ENCODE measurements around the gene TSGA10.
"Not testable (repeated sequence)": the region's sequence is repeated elsewhere in the genome, so short reads cannot be mapped to it uniquely, and the experiment has no call there.

TSGA10 gene

DNA sequence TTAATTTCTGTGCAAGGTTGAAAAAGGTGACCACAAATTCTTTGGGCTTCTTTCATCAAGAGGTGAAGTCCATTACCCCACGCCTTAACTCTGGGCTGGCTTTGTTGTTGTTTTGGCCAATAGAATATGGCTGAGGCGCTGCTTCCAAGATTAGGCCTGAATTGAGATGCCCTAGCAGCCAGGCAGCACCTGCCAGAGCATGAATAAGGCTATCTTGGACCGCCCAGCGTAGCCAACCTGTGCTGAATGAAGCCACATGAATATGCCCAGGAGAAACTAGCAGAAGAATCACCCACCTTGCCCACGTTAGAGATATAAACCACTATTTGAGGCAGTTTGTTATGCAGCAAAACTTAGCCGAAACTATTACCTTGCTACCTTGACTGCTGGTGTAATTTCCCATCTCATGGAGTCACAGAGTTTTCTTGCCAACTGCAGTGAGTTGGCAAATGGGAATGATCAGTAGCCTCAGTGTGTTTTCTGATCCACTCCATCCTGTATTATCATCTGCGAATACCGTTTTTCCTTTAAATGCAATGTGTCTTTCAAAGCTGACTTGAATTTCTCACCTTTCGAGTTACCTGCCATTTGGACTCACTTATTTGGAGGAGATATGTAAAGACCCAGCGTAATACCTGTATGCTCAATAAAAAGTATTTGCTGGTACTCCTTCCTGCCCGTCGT lies 679 bp downstream of the TSGA10 start:
- DNase-seq: no peak

DNA sequence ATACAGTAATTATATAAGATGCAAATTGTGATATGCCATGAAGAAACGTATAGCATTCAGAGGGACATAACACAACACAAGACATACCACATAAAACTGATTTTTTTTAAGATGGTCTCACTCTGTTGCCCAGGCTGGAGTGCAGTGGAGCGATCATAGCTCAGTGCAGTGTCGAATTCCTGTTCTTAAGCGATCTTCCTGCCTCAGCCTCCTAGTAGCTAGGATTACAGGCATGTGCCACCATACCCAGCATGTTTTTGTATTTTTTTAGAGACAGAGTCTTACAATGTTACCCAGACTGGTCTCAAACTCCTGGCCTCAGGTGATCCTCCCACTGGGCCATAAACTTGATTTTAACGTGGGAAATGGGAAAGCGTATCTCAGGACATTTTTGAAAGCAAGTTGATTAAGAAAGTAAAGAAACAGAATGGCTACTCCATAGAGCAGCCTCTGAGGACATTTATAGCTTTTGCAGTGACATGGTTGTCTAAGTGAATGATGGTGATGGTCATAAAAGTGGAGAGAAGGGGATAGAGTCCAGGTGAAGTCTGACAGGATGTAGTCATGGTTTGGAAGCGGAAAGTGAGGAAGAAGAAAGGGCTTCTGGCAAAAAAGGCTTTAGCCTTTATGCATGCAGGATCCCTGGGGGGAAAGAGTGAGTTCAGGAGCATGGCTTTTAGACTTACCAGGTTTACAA lies 2.4 kb downstream of the TSGA10 start:
- DNase-seq: no peak

DNA sequence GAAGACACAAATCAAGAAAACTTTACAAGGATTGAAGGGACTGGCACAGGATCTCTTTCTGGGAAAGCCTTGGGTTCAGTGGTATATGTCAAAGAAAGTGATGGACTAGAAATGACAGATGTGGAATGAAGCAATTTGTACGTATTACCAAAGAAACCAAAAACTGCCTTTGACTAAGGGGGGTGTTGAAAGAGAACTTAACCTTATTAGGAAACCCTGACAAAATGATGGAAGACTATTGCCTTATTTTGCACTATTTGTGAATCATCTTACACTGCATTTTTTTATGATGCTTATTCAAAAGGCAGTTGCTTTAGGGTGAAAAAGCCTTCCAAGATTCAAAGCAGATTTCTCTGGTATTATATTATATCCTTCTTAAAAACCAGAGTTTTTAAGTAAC lies 4.0 kb downstream of the TSGA10 start:
- DNase-seq: no peak

DNA sequence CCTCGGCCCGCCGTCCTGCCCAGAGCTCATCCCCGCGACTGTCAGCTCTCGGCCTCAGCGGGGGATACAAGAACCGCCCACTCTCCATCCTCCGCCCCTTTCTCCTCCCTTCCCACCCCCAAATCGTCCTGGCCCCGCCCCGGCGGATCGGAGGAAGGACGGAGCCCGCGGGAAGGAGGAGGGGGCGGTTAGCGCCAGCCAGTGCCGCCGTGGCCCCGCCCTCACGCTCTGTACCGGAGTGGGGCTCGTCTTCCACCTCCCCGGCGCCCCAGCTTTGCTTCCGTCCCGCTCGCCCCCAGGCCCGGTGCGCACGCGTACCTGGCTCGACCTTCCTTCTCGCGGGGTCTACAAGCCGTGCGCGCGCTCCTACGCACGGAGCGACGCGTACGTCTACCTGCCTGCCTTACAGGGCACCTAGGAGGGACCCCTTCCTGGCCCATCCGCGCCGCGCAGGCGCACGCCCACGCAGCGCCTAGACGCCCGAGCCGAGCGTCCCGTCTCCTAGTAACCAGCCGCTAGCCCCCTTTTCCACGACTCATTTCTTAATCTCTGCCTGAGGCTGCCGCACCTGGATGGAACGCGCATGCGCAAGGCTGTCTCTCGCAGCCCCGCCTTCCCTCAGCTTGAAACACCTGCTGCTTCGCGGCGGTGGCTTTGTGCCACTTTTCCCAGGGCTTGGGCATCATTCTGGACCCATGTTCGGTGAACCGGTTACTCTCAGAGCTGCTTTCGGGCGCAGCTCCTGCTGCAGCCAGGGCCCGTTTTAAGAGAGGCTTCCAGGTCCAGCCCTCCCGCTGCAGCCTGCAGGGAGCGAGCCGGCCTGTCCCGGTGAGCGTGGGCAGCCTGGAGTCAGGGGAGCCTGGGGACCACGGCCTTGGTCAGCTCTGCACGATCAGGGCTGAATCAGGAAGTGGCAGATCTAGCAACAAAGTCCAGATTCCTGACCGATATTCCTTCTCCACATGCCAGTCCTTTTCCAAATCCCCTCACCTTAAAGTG lies 13.3 kb downstream of the TSGA10 start, which contains the start of gene C2orf15:
TSS of gene C2orf15 (plus strand) at position 598 of the 999 bp plus-strand sequence. CDS start 8,852 bp downstream, outside the sequence.
- DNase-seq: peak; percentile 76

DNA sequence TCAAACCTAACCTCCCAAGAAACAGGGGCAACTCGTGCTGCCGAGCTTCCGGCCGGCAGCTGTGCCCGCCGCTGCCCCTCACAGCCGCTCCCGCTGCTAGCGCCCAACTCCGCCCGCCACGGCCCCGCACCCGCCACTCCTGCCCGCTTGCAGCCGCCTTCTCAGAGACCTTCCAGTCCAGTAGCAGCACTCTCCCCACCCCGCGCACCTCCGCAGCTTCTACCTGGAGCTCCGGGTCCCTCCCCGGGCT lies 14.0 kb downstream of the TSGA10 start:
- no peak for DNase-seq

DNA sequence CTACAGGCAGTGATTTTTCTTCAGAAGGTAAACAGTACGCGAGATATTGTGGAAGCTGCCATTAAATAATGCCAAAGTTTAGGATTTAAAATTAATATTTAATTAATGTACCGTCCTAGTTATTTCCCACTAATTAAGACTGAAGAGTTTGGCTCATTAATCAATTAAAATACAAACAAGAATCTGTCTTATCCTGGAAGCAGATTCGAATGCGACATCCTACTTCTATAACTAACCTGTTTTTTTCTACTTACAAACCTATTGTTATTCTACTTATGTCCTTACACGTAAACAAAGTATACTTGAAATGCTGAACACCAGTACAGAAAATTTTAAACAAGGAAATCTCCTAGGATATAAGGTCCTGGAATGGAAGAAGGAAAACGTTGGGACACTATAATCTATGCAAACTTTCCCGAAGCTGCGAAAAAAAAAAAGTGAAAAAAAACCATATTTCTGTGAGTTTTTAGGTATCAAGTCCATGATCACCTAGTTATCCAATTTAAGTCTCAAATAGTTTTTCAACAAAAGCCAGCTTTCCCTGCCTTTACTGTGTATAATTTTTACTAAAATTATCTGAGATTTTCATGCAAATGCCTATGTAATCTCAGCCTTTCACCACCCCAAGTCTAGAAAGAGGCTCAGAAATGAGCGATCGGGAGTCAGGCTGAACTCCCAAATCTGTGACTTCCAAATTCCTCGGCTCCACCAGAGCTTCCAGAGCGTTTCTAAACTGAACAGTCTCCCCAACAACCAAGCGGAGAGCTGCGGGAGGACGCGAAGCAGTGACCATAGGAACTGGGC lies 14.5 kb downstream of the TSGA10 start:
- DNase-seq: no peak

DNA sequence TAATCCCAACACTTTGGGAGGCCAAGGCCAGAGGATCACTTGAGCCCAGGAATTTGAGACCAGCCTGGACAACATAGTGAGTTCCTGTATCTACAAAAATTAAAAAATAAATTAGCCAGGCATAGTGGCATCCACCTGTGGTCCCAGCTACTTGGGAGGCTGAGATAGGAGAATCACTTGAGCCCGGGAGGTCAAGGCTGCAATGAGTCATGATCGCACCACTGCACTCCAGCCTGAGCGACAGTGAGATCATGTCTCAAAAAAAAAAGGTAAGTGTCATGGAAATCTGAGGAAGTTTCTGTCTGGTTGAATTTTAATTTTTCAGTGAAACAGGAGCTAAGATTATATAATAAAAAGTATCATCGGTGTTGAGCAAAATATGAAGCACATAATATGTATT lies 15.7 kb downstream of the TSGA10 start:
- DNase-seq: no peak

DNA sequence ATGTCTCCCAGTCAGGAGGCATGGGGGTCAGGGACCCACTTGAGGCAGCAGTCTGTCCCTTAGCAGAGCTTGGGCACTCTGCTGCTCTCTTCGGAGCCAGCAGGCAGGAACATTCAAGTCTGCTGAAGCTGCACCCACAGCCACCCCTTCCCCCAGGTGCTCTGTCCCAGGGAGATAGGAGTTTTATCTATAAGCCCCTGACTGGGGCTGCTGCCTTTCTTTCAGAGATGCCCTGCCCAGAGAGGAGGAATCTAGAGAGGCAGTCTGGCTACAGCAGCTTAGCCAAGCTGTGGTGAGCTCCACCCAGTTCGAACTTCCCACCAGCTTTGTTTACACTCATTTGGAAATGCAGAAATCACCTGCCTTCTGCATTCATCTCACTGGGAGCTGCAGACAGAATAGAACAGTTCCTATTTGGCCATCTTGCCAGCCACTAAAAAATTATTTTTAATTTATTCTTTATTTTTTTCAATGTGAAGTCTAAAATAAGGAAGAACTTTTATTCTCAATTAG lies 19.6 kb downstream of the TSGA10 start:
- not testable (repeated sequence) for DNase-seq

DNA sequence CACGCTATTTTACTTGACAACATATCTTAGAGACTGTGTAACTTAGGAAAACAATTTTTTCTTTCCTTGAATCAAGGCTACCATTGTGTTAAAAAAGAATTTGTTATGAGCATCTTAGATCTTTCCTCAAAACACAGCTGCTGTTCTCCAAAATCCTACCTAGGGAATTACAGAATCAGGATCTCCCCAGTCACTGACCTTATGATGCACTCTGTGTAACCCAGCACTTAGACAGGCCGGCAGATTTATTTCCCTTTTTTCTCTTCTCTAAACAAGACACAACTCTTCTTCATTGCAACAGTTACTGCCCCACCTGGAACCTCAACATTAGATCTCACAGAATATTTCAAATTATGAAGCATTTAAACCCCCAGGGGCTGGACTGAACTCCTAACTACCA lies 26.8 kb downstream of the TSGA10 start:
- no peak for DNase-seq

DNA sequence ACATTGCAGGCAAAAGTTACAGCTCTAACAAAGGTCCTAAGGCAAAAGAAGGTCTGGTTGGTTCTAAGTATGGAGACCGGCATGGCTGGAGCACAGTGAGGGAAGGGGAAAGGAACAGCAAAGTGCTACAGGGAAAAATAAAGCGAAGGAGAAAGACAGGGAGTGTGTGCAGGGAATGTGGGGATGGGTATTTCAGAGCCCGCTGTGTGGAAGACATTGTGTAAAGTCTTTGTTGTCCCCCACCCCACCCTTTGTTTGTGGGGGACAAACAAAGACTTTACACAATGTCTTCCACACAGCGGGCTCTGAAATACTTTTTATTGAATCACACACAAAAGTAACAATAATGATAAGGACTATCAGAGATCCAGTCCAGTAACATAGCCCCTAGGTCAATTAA lies 42.1 kb downstream of the TSGA10 start:
- DNase-seq: no peak

DNA sequence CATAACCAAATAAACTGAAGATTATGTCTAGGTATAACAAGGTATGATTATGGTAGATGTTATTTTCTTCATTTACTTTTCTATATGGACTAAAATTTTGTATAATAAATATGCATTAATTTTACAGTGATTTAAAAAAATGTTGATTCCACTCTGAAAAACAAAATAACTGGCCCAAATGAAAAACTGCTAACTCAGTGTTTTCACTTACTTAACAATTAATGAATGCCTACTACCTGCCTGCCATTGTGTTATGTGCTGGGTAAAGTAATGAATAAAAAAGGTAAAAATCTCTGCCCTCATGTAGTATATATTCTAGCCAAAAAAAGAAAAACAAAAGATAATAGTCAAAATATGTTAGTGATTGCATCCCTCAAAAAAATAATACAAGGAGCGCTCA lies 42.8 kb downstream of the TSGA10 start:
- no peak for DNase-seq

DNA sequence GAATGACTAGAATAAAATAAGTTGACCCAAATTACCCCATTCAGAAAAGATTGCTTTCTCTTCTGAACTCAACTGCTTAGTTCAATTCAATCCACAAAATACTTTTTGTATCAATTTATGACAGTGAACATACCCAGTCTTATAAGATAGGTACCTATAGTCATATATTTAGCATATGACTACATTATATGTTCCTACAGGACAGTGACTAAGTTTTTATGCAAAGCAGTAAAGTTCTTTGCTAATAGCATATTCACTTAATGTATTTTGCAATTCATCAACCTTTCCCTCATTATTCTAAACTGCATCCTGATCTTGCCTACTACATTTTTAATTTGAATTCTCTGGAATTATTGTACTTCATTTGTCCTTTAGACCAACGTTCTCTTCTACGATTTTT lies 43.5 kb downstream of the TSGA10 start:
- DNase-seq: no peak

DNA sequence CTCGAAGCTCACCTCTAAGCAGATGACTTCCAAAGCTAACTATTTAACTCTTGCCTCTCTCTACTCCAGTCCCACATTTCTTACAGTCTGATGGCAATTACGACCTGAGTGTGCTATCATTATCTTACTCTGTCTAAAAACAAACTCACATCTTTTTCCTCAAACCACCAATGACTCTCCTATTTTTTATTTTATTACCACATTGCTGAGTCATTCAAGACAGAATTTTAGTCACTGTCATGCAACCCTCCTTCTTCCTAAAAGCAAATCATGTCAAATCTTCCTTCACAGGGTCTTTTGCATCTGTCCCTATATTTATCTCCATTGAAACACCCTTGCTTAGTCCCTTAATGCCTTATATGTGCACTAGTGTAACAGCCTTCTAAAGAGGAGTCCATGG lies 47.8 kb downstream of the TSGA10 start:
- no peak for DNase-seq

DNA sequence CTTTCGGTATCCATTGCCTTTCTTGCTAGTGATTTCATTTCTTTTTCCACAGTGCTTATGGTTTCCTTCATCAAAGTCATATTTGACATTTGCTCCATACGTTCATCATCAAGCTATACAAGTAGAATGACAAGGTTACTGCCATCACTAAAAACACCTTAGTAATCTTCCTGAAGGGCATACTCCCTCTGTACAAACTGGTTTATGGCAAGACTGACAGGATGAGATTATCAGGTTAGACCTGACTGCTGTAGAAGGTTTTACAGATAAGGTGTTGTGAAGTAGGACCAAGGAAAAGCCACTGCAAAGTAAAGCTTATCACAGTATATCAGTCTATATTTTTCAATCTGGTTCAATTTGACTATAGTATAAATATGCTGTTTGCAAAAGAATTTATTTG lies 50.7 kb downstream of the TSGA10 start:
- no peak for DNase-seq

DNA sequence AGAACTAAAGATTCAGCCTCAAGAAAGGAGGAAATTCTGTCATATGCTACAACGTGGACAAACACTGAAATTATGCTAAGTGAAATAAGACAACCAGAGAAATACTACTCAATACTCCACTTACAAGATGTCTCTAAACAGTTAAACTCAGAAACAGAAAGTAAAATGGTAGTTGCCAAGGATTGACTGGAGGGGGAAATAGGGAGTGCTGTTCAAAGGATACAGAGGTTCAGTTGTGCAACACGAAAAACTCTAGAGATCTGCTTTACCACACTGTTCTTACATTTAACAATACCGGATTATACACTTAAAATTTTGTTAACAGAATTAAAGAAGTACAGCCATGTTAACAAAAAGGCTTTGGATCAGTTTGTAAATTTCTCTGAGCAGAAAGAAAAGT lies 53.0 kb downstream of the TSGA10 start:
- no peak for DNase-seq

DNA sequence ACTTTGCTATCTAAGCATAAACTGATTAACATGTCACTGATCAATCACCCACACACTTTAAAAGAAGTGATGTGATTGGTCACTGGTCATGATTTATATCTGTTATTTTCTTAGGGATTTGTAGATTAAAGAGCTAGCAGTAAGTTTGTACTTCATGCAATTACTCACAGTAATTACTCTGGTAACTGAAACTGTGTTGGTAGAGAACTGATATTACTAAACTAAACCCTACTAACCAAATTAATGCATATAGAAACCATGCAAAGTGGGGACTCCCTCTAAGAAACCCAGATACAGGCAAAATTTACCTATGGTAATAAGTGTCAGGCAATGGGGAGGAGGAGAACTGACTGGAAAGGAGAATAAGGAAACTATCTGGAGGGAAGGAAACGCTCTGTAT lies 58.0 kb downstream of the TSGA10 start:
- DNase-seq: no peak

DNA sequence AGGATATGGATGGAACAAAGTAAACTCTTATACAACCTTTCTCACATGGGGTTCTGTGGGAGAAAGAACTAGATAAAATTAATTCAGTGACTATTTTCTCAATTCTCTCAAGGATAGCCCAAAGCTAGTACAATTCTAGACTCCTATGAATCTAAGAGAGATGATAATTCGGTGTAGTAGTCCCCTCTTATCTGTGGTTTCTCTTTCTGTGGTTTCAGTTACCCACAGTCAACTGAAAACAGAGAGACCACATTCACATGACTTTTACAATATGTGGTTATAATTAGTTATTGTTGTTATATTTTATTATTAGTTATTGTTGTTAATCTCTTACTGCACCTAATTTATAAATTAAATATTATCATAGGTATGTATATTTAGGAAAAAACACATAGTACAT lies 66.7 kb downstream of the TSGA10 start:
- DNase-seq: no peak

DNA sequence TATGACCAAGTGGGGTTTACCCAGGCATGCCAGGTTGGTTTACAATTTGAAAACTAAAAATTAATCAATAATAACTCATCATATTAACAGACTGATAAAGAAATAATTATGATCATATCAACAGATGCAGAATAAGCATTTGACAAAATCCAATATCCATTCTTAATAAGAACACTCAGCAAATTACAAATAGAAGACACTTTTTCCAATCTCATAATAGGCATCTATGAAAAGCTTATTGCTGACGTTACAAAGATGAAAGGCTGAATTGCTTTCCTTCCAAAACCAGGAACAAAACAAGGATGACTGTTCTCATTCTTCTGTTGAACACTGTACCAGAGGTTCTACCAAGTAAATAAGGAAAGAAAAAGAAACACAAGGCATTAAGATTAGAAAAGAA lies 68.4 kb downstream of the TSGA10 start:
- DNase-seq: no peak

DNA sequence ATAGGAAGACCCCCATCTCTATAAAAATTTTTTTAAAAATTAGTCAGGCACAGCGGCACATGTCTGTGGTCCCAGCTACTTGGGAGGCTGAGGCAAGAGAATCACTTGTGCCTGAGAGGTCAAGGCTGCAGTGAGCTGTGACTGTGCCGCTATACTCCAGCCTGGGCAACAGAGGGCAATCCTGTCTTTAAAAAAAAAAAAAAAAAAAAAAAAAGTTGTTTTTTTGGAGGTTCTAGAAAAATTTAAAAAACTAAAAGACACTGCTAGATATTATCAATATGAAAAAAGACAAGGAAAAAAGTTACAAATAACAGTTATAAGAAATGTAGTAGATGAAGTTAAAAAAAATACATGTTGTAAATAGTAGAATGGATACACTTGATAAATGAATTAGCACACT lies 69.3 kb downstream of the TSGA10 start:
- DNase-seq: no peak

DNA sequence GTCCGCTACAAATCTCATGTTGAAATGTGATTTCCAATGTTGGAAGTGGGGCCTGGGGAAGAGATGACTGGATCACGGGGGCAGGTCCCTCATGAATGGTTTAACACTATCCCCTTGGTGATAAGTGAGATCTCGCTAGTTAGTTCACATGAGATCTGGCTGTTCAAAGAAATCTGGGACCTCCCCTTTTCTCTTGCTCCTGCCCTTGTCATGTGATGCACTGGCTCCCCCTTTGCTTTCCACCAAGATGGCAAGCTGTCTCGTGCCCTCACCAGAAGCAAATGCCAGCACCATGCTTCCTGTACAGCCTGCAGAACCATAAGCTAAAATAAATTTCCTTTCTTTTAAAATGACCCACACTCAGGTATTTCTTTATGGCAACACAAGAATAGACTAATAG lies 70.5 kb downstream of the TSGA10 start:
- DNase-seq: no peak

DNA sequence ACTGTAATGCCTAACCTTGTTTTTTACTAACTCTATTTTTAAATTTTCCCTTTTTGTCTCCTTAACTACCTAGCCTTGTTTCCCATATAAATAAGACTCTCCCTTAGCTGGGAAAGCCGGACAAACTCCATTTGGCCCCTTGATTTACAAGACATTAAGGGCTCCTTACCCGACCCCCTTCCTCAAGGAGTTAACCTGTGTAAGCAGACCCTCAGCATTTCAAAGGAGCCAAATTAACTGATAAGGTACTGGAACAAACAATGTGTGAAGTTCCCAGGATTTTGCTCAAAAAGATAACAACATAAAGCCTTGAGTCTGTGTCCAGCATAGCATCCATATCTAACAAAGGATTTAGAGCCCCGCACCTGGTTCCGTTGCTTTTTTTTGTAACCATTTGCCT lies 72.9 kb downstream of the TSGA10 start:
- DNase-seq: no peak

DNA sequence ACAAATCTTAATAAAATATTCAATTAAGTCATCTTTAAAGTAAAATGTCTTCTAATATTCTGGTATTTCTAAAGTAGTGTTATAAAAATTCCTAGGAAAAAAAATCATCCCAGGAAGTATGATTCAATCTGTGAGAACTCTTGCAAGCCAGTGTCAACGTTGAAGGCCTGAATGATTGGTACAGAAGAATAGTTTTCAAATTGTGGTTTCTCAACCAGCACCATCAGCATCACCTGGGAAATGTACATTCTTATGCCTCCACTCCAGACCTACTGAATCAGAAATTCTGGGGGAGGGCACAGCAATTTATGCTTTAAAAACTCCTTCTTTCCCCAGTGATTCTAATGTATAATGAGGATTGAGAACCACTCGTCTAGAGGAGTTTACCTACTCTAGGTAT lies 75.5 kb downstream of the TSGA10 start:
- no peak for DNase-seq

DNA sequence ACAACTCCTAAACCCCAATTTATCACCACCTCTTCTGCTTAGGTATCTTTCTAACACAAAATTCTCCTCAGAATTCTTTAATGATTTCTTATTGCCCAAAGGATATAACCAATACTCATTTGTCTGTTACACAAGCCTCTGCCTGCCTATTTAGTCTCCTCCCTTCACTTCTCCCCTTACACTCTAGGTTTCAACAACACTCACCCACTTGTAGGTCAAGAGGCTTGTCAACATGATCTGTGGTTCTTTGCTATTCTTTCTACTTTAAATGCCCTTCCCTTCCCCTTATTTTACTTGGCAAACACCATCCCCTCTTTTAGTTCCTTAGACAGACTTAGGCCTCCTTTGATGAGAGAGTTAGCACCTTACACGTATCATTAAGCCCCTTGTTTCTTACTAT lies 82.2 kb downstream of the TSGA10 start:
- DNase-seq: no peak
